Measurements from ENCODE around the gene ZNG1C.
"Not testable (repeated sequence)": the region's sequence is repeated elsewhere in the genome, so short reads cannot be mapped to it uniquely, and the experiment has no call there.

Gene ZNG1C

GRCh38 chr9:68343992-68344391, 102.2 kb downstream of the ZNG1C start:
- DNase-seq = not testable (repeated sequence)

Data from NCI-H69 (cell line).